ENCODE results near the gene UQCR10. TPM values are rescaled to one million over a fixed set of nuclear protein-coding genes. Genes with fewer than 3 reads are reported as not detected.
"Not testable (repeated sequence)": the region's sequence is repeated elsewhere in the genome, so short reads cannot be mapped to it uniquely, and the experiment has no call there.

The UQCR10 gene
- total RNA-seq, 1 donor from 2014 or later: 59.7 TPM

DNA sequence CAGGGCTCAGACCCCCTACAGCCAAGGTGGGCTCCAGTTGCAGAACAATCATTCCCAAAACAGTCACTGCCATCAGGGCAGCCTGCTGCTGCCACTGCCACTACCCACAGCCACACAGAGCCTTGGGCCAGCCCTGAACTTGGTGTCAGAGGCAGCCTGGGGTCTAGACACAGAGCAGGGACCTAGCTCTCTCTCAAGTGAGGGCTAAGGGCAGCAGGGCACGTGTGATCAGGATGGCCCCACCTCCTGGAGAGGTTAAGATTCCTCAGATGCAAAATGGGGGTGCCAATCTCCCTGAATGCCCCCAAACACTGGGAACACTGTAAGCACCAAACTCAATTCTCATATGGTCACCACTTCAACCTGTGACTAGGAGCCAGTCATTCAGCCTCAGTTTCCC is 31.8 kb upstream of the UQCR10 start:
- no peak for DNase-seq (ENCODE audit: extremely low read depth, low read depth, low spot score)

- DNase-seq (ENCODE audit: extremely low read depth, low read depth, low spot score): no peak
Observed at GRCh38 chr22:29737251-29738117, 29.7 kb upstream of the UQCR10 start.

- DNase-seq (ENCODE audit: extremely low read depth, low read depth, low spot score): no peak
Observed at GRCh38 chr22:29738118-29738815, 28.9 kb upstream of the UQCR10 start.

- no peak for DNase-seq (ENCODE audit: extremely low read depth, low read depth, low spot score)
Observed at GRCh38 chr22:29739346-29739875, 27.8 kb upstream of the UQCR10 start.

DNA sequence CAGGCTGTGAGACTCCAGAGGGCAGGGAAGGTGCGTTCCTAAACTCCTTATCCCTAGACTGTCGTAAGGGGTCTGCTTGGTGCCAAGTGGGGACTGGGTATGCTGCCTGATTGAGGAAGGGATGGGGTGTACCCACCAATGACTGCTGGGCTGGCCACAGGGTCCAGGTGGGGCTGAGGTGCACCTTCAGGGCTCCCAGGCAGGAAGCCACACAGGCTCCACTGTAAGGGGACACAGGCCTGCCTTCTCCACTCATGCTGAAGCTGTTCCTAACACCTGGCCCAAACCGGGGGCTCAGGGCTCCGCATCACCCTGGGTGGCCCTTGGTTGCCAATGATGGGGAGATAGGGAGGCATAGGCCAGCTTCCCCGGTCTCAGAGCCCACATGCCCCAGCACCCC is 27.0 kb upstream of the UQCR10 start:
- no peak for DNase-seq (ENCODE audit: extremely low read depth, low read depth, low spot score)

- DNase-seq (ENCODE audit: extremely low read depth, low read depth, low spot score): no peak
Observed at GRCh38 chr22:29741926-29742325, 25.2 kb upstream of the UQCR10 start.

DNA sequence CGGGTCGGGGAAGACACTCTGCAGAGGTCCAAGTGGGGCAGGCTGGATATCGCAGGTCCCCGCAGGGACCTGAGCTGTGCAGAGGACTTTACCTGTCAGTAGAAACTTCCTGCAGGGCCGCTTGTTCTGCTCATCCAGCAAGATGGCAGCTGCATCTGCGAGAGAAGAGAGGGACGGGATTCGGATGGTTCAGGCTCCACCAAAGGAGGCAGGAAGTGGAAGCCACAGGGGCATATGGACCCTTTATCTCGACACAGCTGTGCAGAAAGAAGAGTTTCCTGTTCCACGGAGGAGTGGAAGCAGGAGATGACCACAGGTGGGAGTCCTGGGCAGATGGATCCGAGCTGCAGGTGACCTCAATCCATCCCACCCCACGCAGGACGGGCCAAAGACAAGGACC is 24.8 kb upstream of the UQCR10 start:
- DNase-seq (ENCODE audit: extremely low read depth, low read depth, low spot score): no peak

GRCh38 chr22:29744902-29745301 is 22.3 kb upstream of the UQCR10 start:
- DNase-seq (ENCODE audit: extremely low read depth, low read depth, low spot score): no peak

DNA sequence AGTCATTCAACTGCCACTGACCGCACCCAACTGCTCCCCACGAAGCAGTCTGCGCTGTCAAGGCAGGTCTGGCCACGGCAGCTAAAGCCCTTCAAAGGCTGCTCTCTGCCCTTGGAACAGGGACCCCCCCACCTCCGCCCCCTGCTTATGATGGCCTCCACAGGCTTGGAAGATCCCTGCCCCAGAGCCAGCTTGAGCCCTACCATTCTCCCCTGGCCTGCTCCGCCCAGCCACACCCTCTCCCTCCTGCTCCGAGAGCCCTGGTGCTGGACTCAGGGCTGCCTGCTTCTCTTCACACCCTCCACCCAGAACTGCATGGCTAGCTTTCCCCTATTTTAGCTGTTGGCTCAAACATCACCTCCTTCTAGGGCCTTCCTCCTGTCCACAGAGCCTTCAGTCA is 19.3 kb upstream of the UQCR10 start:
- no peak for DNase-seq (ENCODE audit: extremely low read depth, low read depth, low spot score)

GRCh38 chr22:29748248-29748893 is 18.8 kb upstream of the UQCR10 start:
- no peak for DNase-seq (ENCODE audit: extremely low read depth, low read depth, low spot score)

GRCh38 chr22:29750029-29750428 is 17.1 kb upstream of the UQCR10 start:
- DNase-seq (ENCODE audit: extremely low read depth, low read depth, low spot score): no peak

- DNase-seq (ENCODE audit: extremely low read depth, low read depth, low spot score): no peak
Observed at GRCh38 chr22:29750559-29751538, 16.3 kb upstream of the UQCR10 start.

DNA sequence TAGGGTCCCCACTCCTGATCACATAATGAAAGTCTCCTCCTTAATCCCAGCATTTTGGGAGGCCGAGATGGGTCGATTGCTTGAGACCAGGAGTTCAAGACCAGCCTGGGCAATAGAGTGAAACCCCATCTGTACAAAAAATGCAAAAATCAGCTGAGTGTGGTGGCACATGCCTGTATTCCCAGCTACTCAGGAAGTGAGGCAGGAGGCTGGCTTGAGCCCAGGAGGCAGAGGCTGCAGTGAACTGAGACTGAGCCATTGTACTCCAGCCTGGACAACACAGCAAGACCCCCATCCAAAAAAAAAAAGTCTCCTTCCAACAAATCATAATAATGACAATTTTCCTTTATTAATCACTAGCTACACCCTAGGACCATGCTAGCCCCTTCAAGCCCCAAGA is 15.5 kb upstream of the UQCR10 start:
- no peak for DNase-seq (ENCODE audit: extremely low read depth, low read depth, low spot score)

GRCh38 chr22:29753808-29754657 is 13.1 kb upstream of the UQCR10 start:
- no peak for DNase-seq (ENCODE audit: extremely low read depth, low read depth, low spot score)

DNA sequence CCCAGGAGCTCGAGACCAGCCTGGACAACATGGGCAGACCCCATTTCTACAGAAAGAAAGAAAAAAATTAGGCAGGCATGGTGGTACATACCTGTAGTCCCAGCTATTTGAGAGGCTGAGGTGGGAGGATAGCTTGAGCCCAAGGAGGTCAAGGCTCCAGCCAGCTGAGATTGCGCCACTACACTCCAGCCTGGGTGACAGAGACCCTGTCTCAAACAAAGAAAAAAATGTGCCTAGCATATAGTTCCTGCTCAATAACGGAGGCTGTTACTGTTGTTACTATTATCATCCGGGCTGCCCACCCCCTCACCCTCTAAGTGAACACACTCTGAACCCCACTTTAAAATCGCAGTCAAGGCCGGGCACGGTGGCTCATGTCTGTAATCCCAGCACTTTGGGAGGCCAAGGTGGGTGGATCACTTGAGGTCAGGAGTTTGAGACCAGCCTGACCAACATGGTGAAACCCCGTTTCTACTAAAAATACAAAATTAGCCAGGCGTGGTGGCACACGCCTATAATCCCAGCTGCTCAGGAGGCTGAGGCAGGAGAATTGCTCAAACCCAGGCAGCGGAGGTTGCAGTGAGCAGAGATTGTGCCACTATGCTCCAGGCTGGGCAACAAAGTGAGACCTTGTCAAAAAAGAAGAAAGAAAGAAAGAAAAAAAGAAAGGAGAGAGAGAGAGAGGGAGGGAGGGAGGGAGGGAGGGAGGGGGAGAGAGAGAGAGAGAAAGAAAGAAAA is 12.3 kb upstream of the UQCR10 start:
- DNase-seq (ENCODE audit: extremely low read depth, low read depth, low spot score): not testable (repeated sequence)

- no peak for DNase-seq (ENCODE audit: extremely low read depth, low read depth, low spot score)
Observed at GRCh38 chr22:29755889-29756288, 11.3 kb upstream of the UQCR10 start.

GRCh38 chr22:29756341-29756740 is 10.8 kb upstream of the UQCR10 start:
- DNase-seq (ENCODE audit: extremely low read depth, low read depth, low spot score): no peak

DNA sequence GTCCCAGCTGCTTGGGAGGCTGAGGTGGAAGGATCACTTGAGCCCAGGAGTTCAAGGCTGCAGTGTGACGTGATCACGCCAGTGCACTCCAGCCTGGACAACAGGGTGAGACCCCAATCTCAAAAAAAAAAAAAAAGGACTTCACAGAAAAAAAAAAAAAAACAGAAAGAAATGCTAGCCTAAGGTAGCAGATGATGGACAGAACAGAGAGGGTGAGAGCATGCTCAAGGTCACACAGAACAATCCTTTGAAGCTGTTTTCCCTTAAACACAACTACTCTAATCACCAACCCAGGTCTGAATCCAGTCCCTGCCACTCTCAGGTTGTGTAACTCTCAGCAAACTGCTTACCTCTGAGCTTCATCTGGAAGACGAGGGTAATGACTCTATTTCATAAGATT is 10.1 kb upstream of the UQCR10 start:
- no peak for DNase-seq (ENCODE audit: extremely low read depth, low read depth, low spot score)
